ENCODE measurements around the gene NACC2. TPM values are rescaled to one million over a fixed set of nuclear protein-coding genes. Genes with fewer than 3 reads are reported as not detected.
"Not testable (repeated sequence)": the region's sequence is repeated elsewhere in the genome, so short reads cannot be mapped to it uniquely, and the experiment has no call there.

Gene NACC2
- total RNA-seq, 1 experiment from 2014 or later, result 34.4 TPM

DNA sequence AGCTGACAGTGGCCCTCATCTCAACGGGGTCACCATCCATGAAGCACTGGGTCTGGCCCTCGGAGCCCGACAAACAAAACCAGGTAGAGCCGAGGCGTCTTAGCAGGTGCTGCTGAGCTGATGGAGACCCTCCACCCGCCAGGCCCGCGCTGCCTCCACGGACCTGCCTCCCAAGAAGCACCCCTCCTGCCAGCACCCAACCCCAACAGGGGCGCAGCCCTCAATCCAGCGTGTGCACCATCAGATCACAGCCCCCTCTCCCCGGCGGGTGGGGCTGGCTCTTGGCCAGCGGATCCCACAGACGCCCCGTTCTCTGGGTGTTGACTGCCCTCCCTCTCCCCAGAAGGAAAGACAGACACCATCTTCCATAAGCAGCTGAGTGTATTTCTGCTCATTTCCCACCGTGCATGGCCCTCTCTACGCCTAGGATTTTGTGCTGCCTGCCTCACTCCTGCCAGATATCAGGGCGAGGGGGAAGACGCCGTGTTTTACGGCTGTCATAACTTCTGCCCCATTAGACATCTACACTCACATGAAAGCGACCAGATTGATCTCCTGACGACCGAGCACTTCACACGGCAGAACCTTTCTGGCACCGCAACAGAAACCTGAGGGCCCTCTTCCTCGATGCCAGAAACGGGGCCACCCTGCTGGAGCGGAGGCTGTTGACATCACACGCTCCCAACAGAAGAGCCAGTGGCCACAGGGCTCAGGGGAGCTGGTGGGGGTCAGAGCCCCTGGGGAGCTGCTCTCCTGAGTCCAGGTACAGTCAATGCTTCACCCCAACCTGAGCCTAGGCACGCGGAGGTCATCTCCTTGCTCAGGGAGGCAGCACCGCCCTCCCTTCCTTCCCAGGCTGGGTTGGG is 12.4 kb downstream of the NACC2 start:
- DNase-seq (ENCODE audit: low read depth), result no peak

DNA sequence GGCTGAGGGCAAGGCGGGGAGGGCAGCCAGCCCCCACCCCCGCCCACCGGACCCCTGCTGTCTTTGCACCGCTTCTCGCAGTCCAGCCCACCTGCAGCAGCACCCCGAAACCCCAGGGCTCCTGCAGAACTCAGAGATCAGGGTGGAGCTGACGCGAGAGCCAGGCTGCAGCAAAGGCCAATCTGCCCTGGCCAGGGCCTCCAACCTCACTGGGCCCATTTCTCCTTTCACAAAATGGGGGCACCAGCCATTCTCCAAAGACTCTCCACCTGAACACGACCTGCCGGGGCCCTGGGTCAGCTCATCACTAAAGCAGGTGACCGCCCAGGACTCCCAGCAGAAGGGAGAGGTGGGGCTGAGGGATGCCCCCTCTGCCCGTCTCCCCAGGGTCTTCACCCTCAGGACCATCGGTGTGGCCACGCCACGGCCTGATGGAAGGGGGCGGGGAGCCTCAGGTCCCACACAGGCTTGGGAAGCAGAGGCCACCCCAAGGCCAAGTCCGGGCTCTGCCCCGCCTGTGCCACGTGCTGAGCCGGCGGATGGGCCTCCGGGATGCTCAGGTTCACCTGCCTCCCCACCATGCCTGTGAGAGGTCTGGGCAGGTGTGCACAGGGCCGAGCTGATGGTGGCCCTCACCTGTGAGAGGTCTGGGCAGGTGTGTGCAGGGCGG is 13.1 kb downstream of the NACC2 start:
- DNase-seq (ENCODE audit: low read depth), result no peak

DNA sequence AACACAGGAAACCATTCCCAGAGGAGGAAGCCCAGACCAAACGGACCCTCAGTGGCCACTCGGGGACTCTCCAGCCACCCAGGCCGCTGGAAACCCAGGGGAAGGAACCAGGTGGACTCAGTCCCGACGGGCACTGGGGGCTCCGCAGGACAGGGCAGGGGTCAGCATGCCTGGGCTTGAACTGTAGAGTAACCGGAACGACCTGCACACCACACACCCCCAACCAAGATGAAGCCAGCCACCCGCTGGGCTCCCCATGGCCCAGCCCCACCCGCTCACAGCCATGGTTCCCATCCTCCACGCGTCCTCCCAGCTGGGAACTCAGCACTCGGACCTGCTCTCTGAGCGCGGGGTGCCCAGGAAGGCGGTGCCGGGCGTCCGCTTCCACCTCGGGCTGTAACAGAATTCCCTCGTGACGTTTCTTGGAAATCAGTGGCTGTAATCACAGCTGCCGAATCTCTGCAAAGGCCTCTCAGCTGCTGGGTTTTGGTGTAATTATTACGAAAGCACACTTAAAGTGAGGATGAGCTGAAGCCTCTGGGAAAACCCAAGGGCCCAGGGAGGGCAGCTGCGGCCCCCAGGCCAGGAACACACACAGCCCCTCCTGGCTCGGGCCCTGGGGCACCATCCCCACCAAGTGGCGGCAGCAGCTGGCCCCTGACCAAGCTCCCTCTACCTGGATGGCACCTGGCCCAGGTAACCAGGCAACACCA is 13.8 kb downstream of the NACC2 start:
- peak; percentile 76 for DNase-seq (ENCODE audit: low read depth)

DNA sequence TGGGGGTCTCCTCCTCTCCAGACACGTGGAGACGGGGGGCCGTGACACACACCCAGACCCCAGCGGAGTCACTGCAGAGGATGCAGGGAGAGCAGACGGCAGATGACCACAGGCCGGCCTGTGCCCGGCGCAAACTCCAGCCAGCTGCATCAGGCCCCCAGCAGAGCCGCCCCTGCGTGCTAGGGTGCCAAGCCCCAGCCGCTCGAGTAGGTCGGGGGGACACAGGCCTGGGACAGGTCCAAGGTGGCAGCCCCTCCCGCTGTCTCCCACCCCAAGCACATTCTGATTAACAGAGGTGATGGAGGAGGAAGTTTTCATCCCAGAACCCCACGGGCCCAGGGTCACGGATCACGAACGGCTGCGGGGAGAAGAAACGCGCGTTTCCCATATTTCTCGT is 14.4 kb downstream of the NACC2 start:
- DNase-seq (ENCODE audit: low read depth), result no peak

DNA sequence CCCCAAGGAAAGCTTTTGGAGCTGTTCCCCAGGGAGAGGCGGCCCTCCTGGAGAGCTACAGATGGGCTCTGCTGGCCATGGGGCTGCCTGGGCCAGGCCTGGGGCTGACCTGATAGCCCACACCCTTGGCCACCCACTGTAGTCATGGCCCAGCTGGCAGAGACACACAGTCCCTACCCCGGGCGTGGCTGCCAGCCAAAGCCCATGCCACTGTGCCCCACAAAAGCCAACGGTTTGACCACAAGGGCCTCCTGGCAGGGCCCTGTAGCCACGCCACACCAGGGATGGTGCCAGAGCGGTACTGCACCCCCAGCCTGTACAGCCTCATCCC is 15.2 kb downstream of the NACC2 start:
- peak; percentile 23 for DNase-seq (ENCODE audit: low read depth)

DNA sequence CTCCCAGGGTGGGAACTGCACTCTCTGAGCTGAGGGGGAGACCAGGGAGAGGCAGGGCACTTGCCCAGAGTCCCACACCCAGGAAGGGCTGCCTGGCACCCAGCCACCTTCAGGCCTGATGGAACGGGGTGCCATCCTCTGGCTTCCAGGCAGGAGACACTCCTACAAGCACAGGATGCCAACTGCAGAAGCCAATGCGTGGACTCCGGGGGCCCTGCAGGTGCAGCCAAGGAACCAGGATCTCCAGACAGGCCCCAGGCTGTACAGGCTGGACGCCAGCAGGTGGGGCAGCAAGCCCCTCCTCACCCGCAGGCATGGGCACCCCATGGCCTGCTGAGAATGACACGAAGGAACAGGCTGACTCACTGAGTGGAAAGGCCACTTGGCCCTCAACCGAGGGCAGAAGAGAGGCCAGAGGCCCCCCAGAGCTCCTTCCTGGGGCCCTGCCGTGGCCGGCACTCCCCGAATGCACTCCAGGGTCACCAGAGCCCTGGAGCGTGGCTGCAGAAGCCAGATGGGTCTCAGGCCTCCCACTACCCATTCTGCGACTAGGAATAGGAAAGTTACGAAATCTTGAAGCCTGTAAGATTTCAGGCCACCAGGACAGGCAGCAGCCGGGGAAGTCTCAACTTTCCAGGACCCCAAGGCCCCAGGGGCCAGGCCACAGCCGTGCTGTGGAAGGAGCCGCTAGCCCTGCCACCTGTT is 15.7 kb downstream of the NACC2 start:
- no peak for DNase-seq (ENCODE audit: low read depth)

DNA sequence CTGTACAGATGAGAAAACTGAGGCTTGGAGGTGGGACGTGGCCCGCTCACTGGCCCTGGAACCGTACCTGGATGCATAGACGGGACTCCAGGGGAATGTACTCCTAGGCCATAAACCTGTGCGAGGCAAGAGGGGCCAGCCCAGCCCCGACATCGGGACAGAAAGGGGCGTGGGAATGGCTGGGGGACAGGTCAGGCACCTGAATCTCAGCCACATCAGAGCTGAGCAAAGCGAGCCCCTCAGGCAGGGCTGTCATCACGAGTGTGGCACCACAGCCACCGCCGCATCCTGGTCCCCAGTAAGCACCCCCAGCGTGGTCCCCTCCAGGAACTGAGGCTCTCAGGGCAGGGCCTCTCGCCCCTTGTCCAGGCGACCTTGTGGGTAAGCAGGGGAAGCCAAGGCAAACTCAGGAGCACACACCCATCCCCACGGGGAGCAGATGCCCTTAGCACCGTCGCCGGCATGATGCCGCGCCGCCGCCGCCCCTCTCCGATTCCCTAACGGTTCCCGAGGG is 16.5 kb downstream of the NACC2 start:
- no peak for DNase-seq (ENCODE audit: low read depth)

DNA sequence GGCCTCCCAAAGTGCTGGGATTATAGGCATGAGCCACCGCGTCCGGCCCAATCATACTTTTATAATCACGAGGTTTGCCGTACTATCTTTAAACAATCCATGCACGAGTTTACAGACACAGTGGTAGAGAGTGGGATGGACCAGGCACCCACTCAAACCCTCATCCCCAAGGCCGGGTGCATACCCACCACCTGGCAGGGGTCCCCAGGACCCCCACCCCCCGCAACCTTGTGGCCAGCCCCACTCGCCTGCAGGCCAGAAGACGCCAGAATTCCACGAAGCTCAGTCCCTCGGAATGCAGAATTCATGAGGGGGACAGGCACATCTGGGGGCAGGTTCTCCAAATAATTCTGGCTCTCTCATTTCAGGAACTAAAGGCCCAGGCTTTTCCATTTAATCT is 17.1 kb downstream of the NACC2 start:
- DNase-seq (ENCODE audit: low read depth), result no peak

DNA sequence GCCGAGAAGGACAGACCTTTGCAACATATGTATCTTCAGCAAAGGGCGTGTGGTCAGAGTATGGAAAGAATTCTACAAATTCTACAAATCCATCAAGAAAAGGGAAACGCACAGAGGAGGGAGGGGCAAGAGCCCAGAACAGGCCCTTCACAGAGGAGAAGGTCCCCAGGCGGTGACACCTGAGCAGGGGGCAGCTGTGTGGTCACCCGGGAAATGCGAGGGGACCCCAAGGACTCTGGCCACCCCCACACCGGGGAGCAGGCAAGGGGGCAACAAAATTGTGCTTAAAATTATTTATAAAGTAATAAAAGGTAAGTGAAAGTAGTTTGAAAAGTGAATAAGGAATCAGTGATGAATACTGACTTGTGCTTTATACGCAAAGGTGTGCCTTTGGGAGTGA is 17.6 kb downstream of the NACC2 start:
- no peak for DNase-seq (ENCODE audit: low read depth)

DNA sequence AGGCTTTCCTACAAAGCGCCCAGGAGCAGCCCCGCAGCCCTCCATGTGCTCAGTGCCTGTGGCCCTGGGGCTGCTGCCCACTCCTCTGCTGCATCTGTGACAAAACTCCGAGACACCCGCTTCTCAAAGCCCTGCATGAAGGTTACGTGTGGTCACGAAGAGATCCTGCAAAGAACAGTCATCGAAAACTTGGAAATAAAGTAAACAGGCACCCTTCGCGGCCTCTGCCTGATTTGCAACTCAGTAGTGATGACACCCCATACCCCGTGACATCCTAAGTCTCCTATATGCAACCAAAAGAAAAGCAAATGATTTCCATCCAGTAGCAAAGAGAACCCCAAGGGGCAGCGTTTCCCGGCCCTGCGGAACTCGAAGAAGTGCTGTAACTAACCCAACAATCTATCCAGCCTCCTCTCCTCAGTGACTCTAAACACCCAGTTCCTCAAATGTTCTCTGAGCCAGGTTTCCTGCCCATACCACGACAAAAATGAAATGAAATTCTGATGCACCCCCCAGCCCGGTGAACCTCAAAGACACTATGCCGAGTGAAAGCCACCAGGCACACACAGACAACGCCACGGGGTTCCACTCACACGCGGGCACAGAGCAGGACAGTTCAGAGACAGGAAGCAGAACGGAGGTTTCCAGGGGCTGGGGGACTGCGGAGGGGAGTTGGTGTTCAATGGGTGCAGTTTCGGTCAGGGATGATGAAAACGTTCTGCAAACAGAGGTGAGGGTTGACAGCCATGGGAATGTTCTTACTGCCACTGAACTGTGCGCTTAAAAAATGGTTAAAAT is 19.0 kb downstream of the NACC2 start:
- no peak for DNase-seq (ENCODE audit: low read depth)

DNA sequence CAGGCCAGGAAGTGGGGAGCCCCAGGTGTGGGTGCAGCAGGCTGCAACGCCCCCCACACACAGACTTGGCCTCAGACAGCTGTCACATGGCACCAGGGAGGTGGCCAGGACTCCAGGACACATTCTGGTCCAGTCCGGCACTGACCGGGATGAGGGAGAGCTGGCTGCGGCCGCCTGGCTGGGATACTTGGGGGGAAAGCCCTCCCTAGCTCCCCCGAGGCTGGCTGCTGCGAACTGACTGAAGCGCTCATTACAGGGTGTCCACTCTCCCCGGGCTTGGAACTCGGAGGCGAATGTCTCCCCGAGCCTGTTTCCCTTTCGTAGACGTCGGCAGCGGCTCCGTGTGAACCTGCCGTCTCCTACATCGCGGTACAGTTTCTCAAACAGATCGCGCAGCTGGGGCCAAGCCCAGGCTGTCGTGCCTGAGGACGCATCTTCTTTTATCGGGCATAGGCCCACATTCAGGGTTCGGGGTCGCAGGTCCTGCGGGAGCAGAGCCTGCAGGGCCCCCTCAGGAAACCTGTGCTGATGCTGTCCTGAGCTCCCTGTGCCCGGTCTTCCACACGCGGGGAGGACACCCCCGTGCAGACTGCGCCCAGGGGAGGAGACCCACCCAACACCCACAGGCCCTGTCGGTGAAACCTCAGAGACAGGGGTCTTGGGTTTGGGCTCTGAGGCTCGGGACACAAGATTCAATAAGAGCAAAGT is 19.8 kb downstream of the NACC2 start:
- no peak for DNase-seq (ENCODE audit: low read depth)

DNA sequence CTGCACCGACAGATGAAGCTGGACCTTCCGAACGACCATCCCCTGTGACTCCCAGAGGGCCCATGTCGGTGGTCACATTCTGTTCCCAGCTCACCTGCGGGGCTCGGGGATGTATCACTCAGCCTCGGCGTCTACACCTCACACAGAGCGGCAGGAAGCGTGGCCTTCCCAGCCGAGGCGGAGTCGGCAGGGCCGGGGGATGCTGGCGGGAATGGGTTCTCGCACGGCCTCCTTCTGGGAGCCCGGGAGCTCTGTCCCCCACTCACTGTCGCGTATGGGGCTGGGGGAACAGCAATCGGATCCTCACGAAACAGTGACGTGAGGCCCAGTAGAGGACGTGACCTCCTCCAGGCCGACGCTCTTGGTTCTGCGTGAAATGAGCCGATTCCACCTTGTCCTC is 20.4 kb downstream of the NACC2 start:
- no peak for DNase-seq (ENCODE audit: low read depth)

DNA sequence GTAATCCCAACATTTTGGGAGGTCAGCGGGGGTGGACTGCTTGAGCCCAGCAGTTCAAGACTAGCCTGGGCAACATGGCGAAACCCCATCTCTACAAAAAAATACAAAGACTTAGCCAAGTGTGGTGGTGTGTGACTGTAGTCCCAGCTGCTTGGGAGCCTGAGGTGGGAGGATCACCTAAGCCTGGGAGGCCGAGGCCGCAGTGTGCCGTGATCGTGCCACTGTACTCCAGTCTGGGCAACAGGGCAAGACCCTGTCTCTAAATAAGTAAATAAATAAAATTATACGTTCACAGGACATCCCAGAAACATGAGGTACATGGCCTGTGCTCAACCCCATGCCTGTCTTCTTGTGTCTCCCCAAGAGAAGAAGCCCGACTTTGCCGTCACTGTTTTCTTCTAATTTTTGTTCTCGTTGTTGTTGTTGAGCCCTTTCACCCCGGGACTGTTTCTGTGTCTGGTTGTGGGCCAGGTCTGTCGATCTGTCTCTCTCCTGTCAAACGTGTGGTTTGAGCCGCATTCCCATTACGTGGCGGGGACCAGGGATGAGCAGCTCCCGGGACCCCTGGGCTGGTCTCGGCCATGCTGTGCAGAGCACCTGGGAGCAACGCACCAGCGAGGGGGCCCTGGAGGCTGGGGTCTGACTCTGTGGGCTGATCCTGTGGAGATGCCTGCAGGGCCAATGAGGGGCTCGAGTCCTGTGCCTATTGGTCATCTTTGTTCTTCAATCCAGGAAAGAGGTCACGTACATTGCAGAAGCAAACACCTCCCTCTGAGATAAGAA is 32.2 kb downstream of the NACC2 start:
- DNase-seq (ENCODE audit: low read depth), result no peak

DNA sequence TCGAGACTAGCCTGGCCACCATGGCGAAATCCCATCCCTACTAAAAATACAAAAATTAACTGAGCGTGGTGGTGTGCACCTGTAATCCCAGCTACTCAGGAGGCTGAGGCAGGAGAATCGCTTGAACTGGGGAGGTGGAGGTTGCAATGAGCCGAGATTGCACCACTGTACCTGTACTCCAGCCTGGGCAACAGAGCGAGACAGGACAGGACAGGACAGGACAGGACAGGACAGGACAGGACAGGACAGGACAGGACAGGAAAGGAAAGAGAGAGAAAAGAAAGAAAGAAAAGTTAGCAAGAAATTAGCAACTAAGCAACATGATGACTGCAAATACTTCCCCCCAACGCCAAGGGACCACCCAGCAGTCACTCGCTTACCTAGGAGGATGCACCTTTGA is 33.2 kb downstream of the NACC2 start:
- not testable (repeated sequence) for DNase-seq (ENCODE audit: low read depth)

DNA sequence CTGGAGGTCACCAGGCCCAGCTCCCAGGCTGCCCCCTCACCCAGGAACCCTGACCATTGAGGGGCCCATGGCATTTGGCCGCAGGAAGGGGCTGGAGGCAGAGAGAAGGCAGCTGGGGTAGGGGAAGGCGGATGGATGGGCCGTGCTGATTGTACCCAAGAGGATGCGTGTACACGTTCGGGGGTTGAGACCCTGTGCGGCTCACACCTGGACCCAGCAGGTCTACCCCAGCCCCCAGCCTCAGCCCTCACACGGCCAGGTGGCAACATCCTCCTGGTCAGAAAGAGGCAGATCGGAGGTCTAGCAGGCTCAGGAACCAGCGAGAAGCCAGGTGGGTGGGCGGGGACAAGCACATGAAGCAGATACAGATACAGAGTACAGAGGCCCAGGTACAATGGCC is 33.7 kb downstream of the NACC2 start:
- no peak for DNase-seq (ENCODE audit: low read depth)

DNA sequence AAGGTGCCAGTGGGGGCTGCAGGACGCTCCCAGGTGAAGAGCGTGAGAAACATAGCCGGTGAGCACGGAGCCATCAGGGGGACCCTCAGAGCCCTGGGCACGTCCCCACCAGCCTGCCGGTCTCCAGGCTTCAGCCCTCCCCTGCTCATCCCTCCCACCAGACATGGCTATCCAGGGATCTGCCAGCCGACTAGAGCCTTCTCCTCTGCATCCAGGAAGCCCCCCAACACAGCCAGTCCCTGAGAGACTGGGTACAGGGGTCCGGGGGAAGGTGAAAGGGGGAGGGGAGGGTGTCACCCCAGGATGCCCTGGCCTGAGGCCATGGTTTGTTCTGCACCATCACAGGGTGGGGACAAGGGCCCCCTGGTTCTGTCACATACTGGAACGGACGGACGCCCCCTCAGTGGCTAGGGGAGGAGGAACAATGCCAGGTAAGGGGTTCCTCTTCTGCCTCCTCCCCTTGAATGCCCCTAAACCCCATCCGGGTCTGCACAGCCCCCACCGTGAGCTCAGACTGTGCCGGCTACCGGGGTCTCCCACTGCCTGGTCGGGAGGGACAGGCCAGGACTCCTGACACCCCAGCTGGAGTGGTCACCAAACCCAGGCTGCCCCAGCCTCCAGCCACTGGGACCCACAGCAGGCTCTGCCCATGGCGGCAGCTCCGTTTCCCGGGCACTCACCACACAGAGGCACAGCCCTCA is 34.3 kb downstream of the NACC2 start:
- no peak for DNase-seq (ENCODE audit: low read depth)

DNA sequence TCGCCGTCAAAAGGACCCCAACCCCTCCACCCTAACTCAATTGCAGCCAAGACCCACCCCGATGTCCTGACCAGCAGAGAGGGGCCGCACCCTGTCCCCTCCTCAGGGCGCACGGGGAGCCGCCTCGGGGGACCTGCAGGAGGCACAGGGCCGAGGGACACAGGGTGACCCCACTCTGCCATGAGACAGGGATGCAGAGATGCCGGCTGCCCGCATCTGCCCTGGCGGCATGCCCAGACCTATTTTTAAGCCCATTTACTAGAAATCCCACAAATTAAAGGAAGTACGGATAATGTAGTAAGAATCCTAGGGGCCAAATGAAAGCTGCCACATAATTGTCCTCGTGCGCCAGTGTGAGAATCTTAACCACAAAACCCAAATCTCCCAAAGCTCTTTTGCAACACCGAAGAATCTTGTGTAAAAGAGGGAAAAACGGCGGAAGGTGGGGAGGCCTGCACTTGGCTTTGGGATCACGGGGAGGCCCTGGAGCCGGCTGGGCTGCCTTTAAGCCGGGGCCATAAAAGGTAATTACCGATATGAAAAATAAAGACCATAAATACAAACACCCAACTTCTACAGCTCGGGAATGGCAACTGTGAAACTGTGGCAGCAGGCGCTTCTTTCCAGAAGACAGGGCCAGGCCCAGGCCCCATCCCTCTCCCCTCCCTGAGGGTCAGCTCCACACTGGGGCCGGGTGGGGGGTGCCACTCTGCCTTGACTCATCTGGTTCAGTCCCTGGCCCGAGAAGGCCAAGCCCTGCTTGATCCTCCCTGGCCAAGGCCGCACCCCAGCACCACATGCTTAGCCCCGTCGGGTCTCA is 35.0 kb downstream of the NACC2 start:
- DNase-seq (ENCODE audit: low read depth), result peak; percentile 69

DNA sequence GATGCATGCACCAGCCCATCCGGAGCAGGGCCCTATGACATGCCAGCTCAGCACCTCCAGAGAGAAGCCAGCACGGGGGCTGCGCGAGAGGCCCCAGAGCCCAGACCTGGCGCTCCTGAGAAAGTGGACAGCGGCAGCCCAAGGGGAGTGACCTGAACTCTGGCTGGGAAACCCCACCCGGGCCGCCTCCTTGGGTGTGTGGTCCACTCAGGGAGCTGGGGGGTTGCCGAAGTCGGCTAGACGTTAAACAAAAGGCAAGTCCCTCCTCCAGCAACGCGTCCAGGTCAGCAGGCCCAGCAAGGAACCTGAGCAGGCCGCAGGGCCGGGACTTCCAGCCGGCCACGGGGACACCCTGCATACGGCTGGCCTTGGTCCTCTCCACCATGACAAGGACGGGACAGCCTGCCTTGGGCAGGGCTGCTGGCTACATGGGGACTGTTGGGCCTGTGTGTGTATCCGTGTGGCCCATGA is 35.7 kb downstream of the NACC2 start:
- no peak for DNase-seq (ENCODE audit: low read depth)

Data from LHCN-M2 (cell line).